Measurements from ENCODE around the gene LAPTM4A. TPM values are rescaled to one million over a fixed set of nuclear protein-coding genes. Genes with fewer than 3 reads are reported as not detected.

The LAPTM4A gene
- total RNA-seq, 1 donor from 2014 or later, result 196 TPM

GRCh38 chr2:20001361-20001863 lies 50.0 kb downstream of the LAPTM4A start:
- Mint-ChIP-seq H3K36me3 (no peaks in the 10 kb centered on the region), H3K27me3 (peaks cover 4% of the 10 kb centered on the region), H3K4me1 (ENCODE audit: unreplicated experiment) (no peaks in the 10 kb centered on the region), H3K9me3 (no peaks in the 10 kb centered on the region), H3K27ac (no peak overlapping the region), H3K4me3 (no peak overlapping the region)
- TF ChIP-seq, protein P1, sequence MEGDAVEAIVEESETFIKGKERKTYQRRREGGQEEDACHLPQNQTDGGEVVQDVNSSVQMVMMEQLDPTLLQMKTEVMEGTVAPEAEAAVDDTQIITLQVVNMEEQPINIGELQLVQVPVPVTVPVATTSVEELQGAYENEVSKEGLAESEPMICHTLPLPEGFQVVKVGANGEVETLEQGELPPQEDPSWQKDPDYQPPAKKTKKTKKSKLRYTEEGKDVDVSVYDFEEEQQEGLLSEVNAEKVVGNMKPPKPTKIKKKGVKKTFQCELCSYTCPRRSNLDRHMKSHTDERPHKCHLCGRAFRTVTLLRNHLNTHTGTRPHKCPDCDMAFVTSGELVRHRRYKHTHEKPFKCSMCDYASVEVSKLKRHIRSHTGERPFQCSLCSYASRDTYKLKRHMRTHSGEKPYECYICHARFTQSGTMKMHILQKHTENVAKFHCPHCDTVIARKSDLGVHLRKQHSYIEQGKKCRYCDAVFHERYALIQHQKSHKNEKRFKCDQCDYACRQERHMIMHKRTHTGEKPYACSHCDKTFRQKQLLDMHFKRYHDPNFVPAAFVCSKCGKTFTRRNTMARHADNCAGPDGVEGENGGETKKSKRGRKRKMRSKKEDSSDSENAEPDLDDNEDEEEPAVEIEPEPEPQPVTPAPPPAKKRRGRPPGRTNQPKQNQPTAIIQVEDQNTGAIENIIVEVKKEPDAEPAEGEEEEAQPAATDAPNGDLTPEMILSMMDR (conservative IDR thresholded peaks at IDR 0.05), result no peak
- no peak for DNase-seq (ENCODE audit: extremely low spot score, unreplicated experiment)

GRCh38 chr2:19993731-19994130 lies 57.7 kb downstream of the LAPTM4A start:
- Mint-ChIP-seq H3K36me3 (no peaks in the 10 kb centered on the region), H3K4me3 (no peak overlapping the region), H3K27me3 (no peaks in the 10 kb centered on the region), H3K9me3 (no peaks in the 10 kb centered on the region), H3K27ac (no peak overlapping the region), H3K4me1 (ENCODE audit: unreplicated experiment) (peaks cover 14% of the 10 kb centered on the region)
- TF ChIP-seq, protein P1 (conservative IDR thresholded peaks at IDR 0.05), result no peak
- no peak for DNase-seq (ENCODE audit: extremely low spot score, unreplicated experiment)

GRCh38 chr2:19991895-19992294 lies 59.5 kb downstream of the LAPTM4A start:
- H3K36me3 Mint-ChIP-seq, result peaks cover 3% of the 10 kb centered on the region
- no peak overlapping the region for H3K4me3 Mint-ChIP-seq
- H3K9me3 Mint-ChIP-seq, result no peaks in the 10 kb centered on the region
- H3K4me1 Mint-ChIP-seq (ENCODE audit: unreplicated experiment), result peaks cover 23% of the 10 kb centered on the region
- H3K27ac Mint-ChIP-seq, result no peak overlapping the region
- TF ChIP-seq, protein P1 (conservative IDR thresholded peaks at IDR 0.05), result no peak
- H3K27me3 Mint-ChIP-seq, result no peaks in the 10 kb centered on the region
- no peak for DNase-seq (ENCODE audit: extremely low spot score, unreplicated experiment)

- peak overlapping the region; percentile 96 for H3K4me3 Mint-ChIP-seq
- no peak for DNase-seq (ENCODE audit: extremely low spot score, unreplicated experiment)
- H3K27me3 Mint-ChIP-seq, result no peaks in the 10 kb centered on the region
- H3K27ac Mint-ChIP-seq, result no peak overlapping the region
- H3K4me1 Mint-ChIP-seq (ENCODE audit: unreplicated experiment), result peaks cover 23% of the 10 kb centered on the region
- no peaks in the 10 kb centered on the region for H3K9me3 Mint-ChIP-seq
- TF ChIP-seq, protein P1 (conservative IDR thresholded peaks at IDR 0.05), result no peak
- H3K36me3 Mint-ChIP-seq, result peaks cover 11% of the 10 kb centered on the region
Observed at GRCh38 chr2:19990416-19990728, 61.1 kb downstream of the LAPTM4A start.

- TF ChIP-seq, protein P1 (conservative IDR thresholded peaks at IDR 0.05), result no peak
- peak within 1 kb of the TSS; percentile 96 for H3K4me3 Mint-ChIP-seq
- H3K4me1 Mint-ChIP-seq (ENCODE audit: unreplicated experiment), result peaks cover 23% of the 10 kb centered on the region
- peaks cover 11% of the 10 kb centered on the region for H3K36me3 Mint-ChIP-seq
- peak within 1 kb of the TSS; percentile 77 for H3K27ac Mint-ChIP-seq
- DNase-seq (ENCODE audit: extremely low spot score, unreplicated experiment), result peak; percentile 95
- H3K27me3 Mint-ChIP-seq, result no peaks in the 10 kb centered on the region
- H3K9me3 Mint-ChIP-seq, result no peaks in the 10 kb centered on the region
Observed at GRCh38 chr2:19989667-19990415, 61.6 kb downstream of the LAPTM4A start, which contains the start of gene WDR35. Gene WDR35 (minus strand): TSS chr2:19990105. CDS start chr2:19990015, 90 bp downstream.

All from type B pancreatic cell (in vitro differentiated cells).